ENCODE measurements around the gene DNAH9.

Gene DNAH9

DNA sequence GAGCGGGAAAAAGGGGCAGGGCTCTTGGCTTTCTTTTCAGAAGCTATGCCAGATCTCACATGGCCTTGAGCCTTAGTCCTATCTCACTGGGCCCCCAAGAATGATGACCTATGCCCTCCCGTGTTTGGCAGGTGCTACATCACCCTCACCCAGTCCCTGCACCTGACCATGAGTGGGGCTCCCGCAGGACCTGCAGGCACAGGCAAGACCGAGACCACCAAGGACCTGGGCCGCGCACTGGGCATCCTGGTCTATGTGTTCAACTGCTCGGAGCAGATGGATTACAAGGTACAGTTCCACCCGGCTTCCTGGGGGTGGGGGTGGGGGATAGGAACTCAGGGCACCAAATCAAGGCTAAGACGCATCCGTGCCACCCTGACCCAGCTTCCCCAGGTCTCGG, 120.9 kb downstream of the DNAH9 start:
- TF ChIP-seq CTCF (IDR thresholded peaks at IDR 0.05; ENCODE audit: insufficient read depth, missing control alignments), result no peak
- FAIRE-seq (no peak), DNase-seq (ENCODE audit: insufficient read length, low spot score) (no peak)

GRCh38 chr17:11719856-11720255, 121.6 kb downstream of the DNAH9 start:
- no peak for TF ChIP-seq CTCF (IDR thresholded peaks at IDR 0.05; ENCODE audit: insufficient read depth, missing control alignments)
- DNase-seq (ENCODE audit: insufficient read length, low spot score), result no peak
- FAIRE-seq, result no peak

GRCh38 chr17:11720816-11721215, 122.5 kb downstream of the DNAH9 start:
- DNase-seq (ENCODE audit: insufficient read length, low spot score), result no peak
- no peak for FAIRE-seq
- no peak for TF ChIP-seq CTCF (IDR thresholded peaks at IDR 0.05; ENCODE audit: insufficient read depth, missing control alignments)

DNA sequence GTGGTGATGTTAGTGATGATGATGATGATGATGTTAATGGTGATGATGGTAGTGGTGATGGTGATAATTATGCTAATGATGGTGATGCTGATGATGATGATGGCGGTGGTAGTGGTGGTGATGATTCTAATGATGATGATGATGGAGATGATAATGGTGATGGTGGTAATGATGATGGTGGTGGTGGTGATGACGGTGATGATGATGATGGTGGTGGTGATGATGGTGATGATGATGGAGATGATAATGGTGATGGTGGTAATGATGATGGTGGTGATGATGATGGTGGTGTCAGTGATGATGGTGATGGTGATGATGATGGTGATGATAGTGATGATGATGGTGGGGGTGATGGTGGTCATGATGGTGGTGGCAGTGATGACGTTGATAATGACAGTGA, 132.5 kb downstream of the DNAH9 start:
- no peak for TF ChIP-seq CTCF (IDR thresholded peaks at IDR 0.05; ENCODE audit: insufficient read depth, missing control alignments)
- DNase-seq (ENCODE audit: insufficient read length, low spot score) (no peak), FAIRE-seq (no peak)

DNA sequence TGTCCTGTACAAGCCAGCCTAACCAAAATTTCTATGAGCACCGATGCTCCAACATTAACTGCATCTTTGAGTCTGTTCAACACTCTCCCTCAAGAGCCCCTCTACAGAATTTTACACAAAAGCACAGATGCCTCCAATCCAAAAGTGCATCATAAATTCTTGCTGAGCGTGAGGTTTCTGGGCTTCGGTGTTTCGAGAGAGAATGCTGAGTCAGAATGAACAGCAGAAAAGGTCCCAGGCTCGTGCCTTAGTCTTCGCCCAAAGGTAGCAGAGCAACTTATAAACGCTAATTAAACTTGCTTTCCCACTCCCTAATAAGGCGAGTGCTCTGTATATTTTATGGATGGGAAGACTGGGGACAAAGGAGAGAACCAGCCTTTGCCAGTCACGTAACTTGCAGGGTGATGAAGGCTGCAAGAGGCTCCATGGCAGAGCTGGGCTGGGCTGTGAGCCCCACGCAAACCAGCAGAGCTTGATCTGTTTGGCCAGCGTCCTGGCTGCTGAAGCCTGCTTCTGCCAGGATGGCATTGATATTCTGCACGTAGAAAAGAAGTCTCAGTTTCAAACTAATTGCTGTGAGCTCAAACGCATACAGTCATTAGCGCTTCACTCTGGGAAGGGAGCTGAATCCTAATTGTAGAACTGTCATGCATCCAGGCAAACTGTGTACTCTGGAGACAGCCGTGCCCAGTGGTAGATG, 138.5 kb downstream of the DNAH9 start:
- DNase-seq (ENCODE audit: insufficient read length, low spot score), result no peak
- no peak for FAIRE-seq
- TF ChIP-seq CTCF (IDR thresholded peaks at IDR 0.05; ENCODE audit: insufficient read depth, missing control alignments), result no peak

DNA sequence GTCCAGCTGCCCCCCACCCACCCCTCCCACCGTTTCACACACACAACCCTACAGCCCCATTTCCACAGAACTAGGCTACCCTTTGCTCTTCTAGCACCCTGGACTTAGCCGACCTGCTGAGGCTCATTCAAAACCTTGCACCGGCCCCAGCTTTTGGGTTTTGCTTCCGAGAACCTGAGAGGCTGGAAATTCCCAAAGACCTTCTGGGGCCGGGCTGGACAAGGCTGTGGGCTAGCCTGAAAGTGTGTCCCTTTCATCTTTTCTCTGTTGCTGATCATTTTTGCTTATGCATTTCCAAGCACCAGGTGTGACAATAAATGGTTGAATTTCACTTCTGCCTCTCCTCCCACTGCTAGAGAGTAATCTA, 139.0 kb downstream of the DNAH9 start:
- DNase-seq (ENCODE audit: insufficient read length, low spot score) (no peak), FAIRE-seq (no peak)
- no peak for TF ChIP-seq CTCF (IDR thresholded peaks at IDR 0.05; ENCODE audit: insufficient read depth, missing control alignments)

DNA sequence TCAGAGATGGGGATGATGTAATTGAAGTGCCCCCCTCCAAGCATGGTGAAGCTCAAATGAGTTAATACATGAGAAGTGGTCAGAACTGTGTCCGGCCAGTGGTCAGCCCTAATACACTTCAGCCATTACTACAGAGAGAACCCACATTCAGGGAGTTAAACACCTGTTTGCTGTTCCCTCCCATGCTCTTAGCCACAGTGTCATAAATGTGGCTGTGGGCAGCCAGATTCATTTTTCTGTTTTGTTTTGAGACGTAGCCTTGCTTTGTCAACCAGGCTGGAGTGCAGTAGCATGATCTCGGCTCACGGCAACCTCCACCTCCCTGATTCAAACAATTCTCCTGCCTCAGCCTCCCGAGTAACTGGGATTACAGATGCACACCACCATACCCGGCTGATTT, 139.9 kb downstream of the DNAH9 start:
- no peak for DNase-seq (ENCODE audit: insufficient read length, low spot score)
- TF ChIP-seq CTCF (IDR thresholded peaks at IDR 0.05; ENCODE audit: insufficient read depth, missing control alignments), result no peak
- FAIRE-seq, result no peak
